Keratinocyte (primary cell): ENCODE results near the gene ATG4B. TPM values are rescaled to one million over a fixed set of nuclear protein-coding genes. Genes with fewer than 3 reads are reported as not detected.

Experiments used
- DNase-seq: peaks from one replicate; pipeline ENCODE4 v3.0.0-alpha.2; 2011; ENCODE audit warnings: low read depth, missing footprints, low spot score
- FAIRE-seq: peaks from 2 replicates; lab custom pipeline; 2011; peaks lifted over from hg19 to GRCh38; lab: Jason Lieb, UNC
- H2AFZ ChIP-seq: 2 replicates; pipeline ENCODE4 v1.6.0; 2012; ENCODE audit warnings: low read length, control low read depth, inconsistent platforms; ENCODE audit not compliant: control insufficient read depth
- H3K27ac ChIP-seq: 2 replicates; pipeline ENCODE4 v1.5.1; 2011; ENCODE audit warnings: low read length; ENCODE audit not compliant: control insufficient read depth, insufficient read depth
- H3K27me3 ChIP-seq: 3 replicates; pipeline ENCODE4 v1.6.0; 2011; ENCODE audit warnings: low read length; ENCODE audit not compliant: control insufficient read depth, insufficient read depth; ENCODE audit errors: extremely low read depth
- H3K36me3 ChIP-seq, 2 experiments: 2 replicates in 1 of 2; 3 replicates in 1 of 2; pipeline ENCODE4 v1.5.1; 2011; ENCODE audit warnings: low read length in 2 of 2, mild to moderate bottlenecking in 1 of 2; ENCODE audit not compliant: control insufficient read depth in 2 of 2, insufficient read depth in 2 of 2; ENCODE audit errors: extremely low read depth in 1 of 2
- H3K4me1 ChIP-seq: 3 replicates; pipeline ENCODE4 v1.5.1; 2011; ENCODE audit warnings: low read length; ENCODE audit not compliant: control insufficient read depth, insufficient read depth; ENCODE audit errors: extremely low read depth
- H3K4me2 ChIP-seq: 3 replicates; pipeline ENCODE4 v1.6.0; 2011; ENCODE audit warnings: low read depth, low read length; ENCODE audit not compliant: control insufficient read depth, insufficient read depth; ENCODE audit errors: extremely low read depth
- H3K4me3 ChIP-seq, 3 experiments: fragments of 200-600 bp in 1 of 3; sonication (generic) in 1 of 3; 2 replicates in 2 of 3; 3 replicates in 1 of 3; pipeline ENCODE4 v1.5.1; 2011 to 2016; ENCODE audit warnings: low read length in 3 of 3, mild to moderate bottlenecking in 3 of 3, control low read depth in 2 of 3, inconsistent platforms in 1 of 3, low read depth in 1 of 3, mixed read lengths in 1 of 3, mixed run types in 1 of 3, moderate library complexity in 1 of 3; ENCODE audit not compliant: control insufficient read depth in 2 of 3, insufficient read depth in 2 of 3; ENCODE audit errors: extremely low read depth in 1 of 3
- H3K79me2 ChIP-seq: 2 replicates; pipeline ENCODE4 v1.6.0; 2012; ENCODE audit warnings: low read length; ENCODE audit not compliant: control insufficient read depth, insufficient read depth
- H3K9ac ChIP-seq: 3 replicates; pipeline ENCODE4 v1.6.0; 2011; ENCODE audit warnings: low read length; ENCODE audit not compliant: control insufficient read depth, insufficient read depth; ENCODE audit errors: extremely low read depth
- H3K9me1 ChIP-seq: 3 replicates; pipeline ENCODE4 v1.6.0; 2011; ENCODE audit warnings: low read length; ENCODE audit not compliant: control insufficient read depth, insufficient read depth; ENCODE audit errors: extremely low read depth
- H3K9me3 ChIP-seq: 2 replicates; pipeline ENCODE4 v1.5.1; 2012; ENCODE audit warnings: low read depth, low read length; ENCODE audit not compliant: control insufficient read depth
- H4K20me1 ChIP-seq: 3 replicates; pipeline ENCODE4 v1.6.0; 2011; ENCODE audit warnings: low read length; ENCODE audit not compliant: control insufficient read depth, insufficient read depth; ENCODE audit errors: extremely low read depth
- CTCF ChIP-seq, 3 experiments: IDR thresholded peaks in 1 of 3; conservative IDR thresholded peaks in 1 of 3; optimal IDR thresholded peaks in 1 of 3; 2 replicates in 2 of 3; 3 replicates in 1 of 3; pipeline versions ENCODE3 to v1.5.1; 2011; ENCODE audit warnings: low read length in 3 of 3, mild to moderate bottlenecking in 3 of 3, moderate library complexity in 2 of 3, control low read depth in 1 of 3, inconsistent platforms in 1 of 3; ENCODE audit not compliant: insufficient read depth in 2 of 3; ENCODE audit errors: extremely low read depth in 1 of 3
- EZH2 ChIP-seq: IDR thresholded peaks from one replicate; pipeline ENCODE4 v1.6.1; 2012; ENCODE audit warnings: inconsistent platforms, mild to moderate bottlenecking, low read length, moderate library complexity
- dilution Hi-C: fragments of 300-500 bp; cut with MboI; formaldehyde crosslinking; loops from one replicate; pipeline ENCODE4 v1.7.0; 2020; ENCODE audit warnings: low sequenced_read_pairs; ENCODE audit not compliant: extremely low pct_ligation_motif_present
- polyA plus RNA-seq, 5 experiments: library from polyadenylated mRNA; depleted of rRNA in 3 of 5; stranded (reverse) in 3 of 5; stranded (forward) in 1 of 5; unstranded in 1 of 5; fragments of >200 nt; gene quantifications; 1 replicate in 1 of 5; 2 replicates in 3 of 5; 3 replicates in 1 of 5; pipeline versions ENCODE4 v1.2.1 to v1.2.3, GENCODE V29; 2011 to 2012; ENCODE audit warnings: missing spikeins in 2 of 5, low read depth in 1 of 5, low replicate concordance in 1 of 5

The ATG4B gene
- polyA plus RNA-seq, 1 donor (not counting 4 experiments of a cell fraction or from before 2014, with no cell fraction given), result 69.0 TPM

GRCh38 chr2:241598061-241598460 lies 39.4 kb upstream of the ATG4B start:
- H3K36me3 ChIP-seq, result peaks cover 4 to 21% of the 10 kb centered on the region in 2 experiments
- H2AFZ ChIP-seq, result no peak overlapping the region
- no peak for DNase-seq
- H3K4me2 ChIP-seq, result no peak overlapping the region
- no peaks in the 10 kb centered on the region for H3K4me1 ChIP-seq
- no peaks in the 10 kb centered on the region for H4K20me1 ChIP-seq
- no peaks in the 10 kb centered on the region for H3K9me3 ChIP-seq
- dilution Hi-C loops, result loop anchor here (25.0 kb wide), 1 partner anchor 111 kb away; no protein-coding TSS in a partner anchor
- no peaks in the 10 kb centered on the region for H3K9me1 ChIP-seq
- H3K79me2 ChIP-seq, result no peaks in the 10 kb centered on the region
- H3K27me3 ChIP-seq, result no peaks in the 10 kb centered on the region
- peak; percentile 34 for FAIRE-seq
- no peak for TF ChIP-seq CTCF (optimal IDR thresholded peaks at IDR 0.05 in 1 of 3, IDR thresholded peaks at IDR 0.05 in 1 of 3, conservative IDR thresholded peaks at IDR 0.05 in 1 of 3; ENCODE audit: extremely low read depth in 1 of 3, insufficient read depth in 2 of 3, low read length in 3 of 3)
- TF ChIP-seq EZH2, result no peak
- no peak overlapping the region for H3K9ac ChIP-seq
- H3K27ac ChIP-seq, result no peak overlapping the region
- no peak overlapping the region for H3K4me3 ChIP-seq

- no peaks in the 10 kb centered on the region for H3K4me1 ChIP-seq
- TF ChIP-seq CTCF (optimal IDR thresholded peaks at IDR 0.05 in 1 of 3, IDR thresholded peaks at IDR 0.05 in 1 of 3, conservative IDR thresholded peaks at IDR 0.05 in 1 of 3; ENCODE audit: extremely low read depth in 1 of 3, insufficient read depth in 2 of 3, low read length in 3 of 3), result peak in 2 of 3 experiments; percentile 13 to 60
- no peak for TF ChIP-seq EZH2
- H3K27me3 ChIP-seq, result no peaks in the 10 kb centered on the region
- H3K4me2 ChIP-seq, result no peak overlapping the region
- no peak for FAIRE-seq
- dilution Hi-C loops, result loop anchor here (25.0 kb wide), 1 partner anchor 111 kb away; no protein-coding TSS in a partner anchor
- no peak overlapping the region for H2AFZ ChIP-seq
- H3K27ac ChIP-seq, result no peak overlapping the region
- H3K9me3 ChIP-seq, result no peaks in the 10 kb centered on the region
- DNase-seq, result no peak
- H3K9ac ChIP-seq, result no peak overlapping the region
- H3K36me3 ChIP-seq, result peaks cover 4 to 21% of the 10 kb centered on the region in 2 experiments
- H3K9me1 ChIP-seq, result no peaks in the 10 kb centered on the region
- no peaks in the 10 kb centered on the region for H4K20me1 ChIP-seq
- H3K79me2 ChIP-seq, result no peaks in the 10 kb centered on the region
- H3K4me3 ChIP-seq, result no peak overlapping the region
These were observed 39.0 kb upstream of the ATG4B start for GRCh38 chr2:241598487-241598886.
